ENCODE measurements around the gene F11R. TPM values are rescaled to one million over a fixed set of nuclear protein-coding genes. Genes with fewer than 3 reads are reported as not detected.
A peak's percentile ranks its signal among the peaks of the same experiment; 100 is the strongest.

F11R gene
- total and polyA plus RNA-seq, 2 of the 13 experiments (the other 11 are each of a cell fraction or from before 2014, with no cell fraction given), result 95.8 to 105 TPM

- TF ChIP-seq ZNF18 (CRISPR knock-in tag; IDR thresholded peaks at IDR 0.05; ENCODE audit: insufficient replicate concordance) (peak; percentile 80), ZNF362 (CRISPR knock-in tag; IDR thresholded peaks at IDR 0.05; ENCODE audit: borderline replicate concordance) (no peak; the same call in 1 of the 2 replicates), YEATS4 (CRISPR knock-in tag; IDR thresholded peaks at IDR 0.05; ENCODE audit: borderline replicate concordance) (peak; percentile 80), POGK (CRISPR knock-in tag; conservative IDR thresholded peaks at IDR 0.05) (peak; percentile 40; the same call in 1 of the 2 replicates), NAIF1 (CRISPR knock-in tag; IDR thresholded peaks at IDR 0.05; ENCODE audit: borderline replicate concordance) (0 out of 2 replicates have a peak, but pooled peaks have one; percentile 4), MYC (CRISPR knock-in tag; IDR thresholded peaks at IDR 0.05; ENCODE audit: borderline replicate concordance) (peak; percentile 33; the same call in 1 of the 2 replicates), MAF1 (CRISPR knock-in tag; IDR thresholded peaks at IDR 0.05; ENCODE audit: borderline replicate concordance) (peak; percentile 69; the same call in 1 of the 2 replicates), KMT2B (CRISPR knock-in tag; IDR thresholded peaks at IDR 0.05) (peak; percentile 35; the same call in 1 of the 2 replicates), RXRA (CRISPR knock-in tag; IDR thresholded peaks at IDR 0.05) (peak; percentile 12; the same call in 1 of the 2 replicates), ZNF563 (CRISPR knock-in tag; IDR thresholded peaks at IDR 0.05) (peak; percentile 56; the same call in 1 of the 2 replicates), ATF3 (CRISPR knock-in tag; IDR thresholded peaks at IDR 0.05) (0 out of 2 replicates have a peak, but pooled peaks have one; percentile 33), ZNF317 (CRISPR knock-in tag; IDR thresholded peaks at IDR 0.05) (peak; percentile 47), CREB1 (IDR thresholded peaks at IDR 0.05) (no peak), CREB1 (CRISPR knock-in tag; IDR thresholded peaks at IDR 0.05) (0 out of 2 replicates have a peak, but pooled peaks have one; percentile 37), CTCF (CRISPR knock-in tag; IDR thresholded peaks at IDR 0.05) (peak; percentile 48), HNF4G (IDR thresholded peaks at IDR 0.05; ENCODE audit: borderline replicate concordance, low read depth, low read length) (no peak), HNF4G (CRISPR knock-in tag; IDR thresholded peaks at IDR 0.05; ENCODE audit: borderline replicate concordance, low read depth) (0 out of 2 replicates have a peak, but pooled peaks have one; percentile 26), CBX1 (IDR thresholded peaks at IDR 0.05; ENCODE audit: low read depth) (no peak), ZBTB10 (CRISPR knock-in tag; IDR thresholded peaks at IDR 0.05; ENCODE audit: borderline replicate concordance) (peak; percentile 20; the same call in 1 of the 2 replicates)
Observed at GRCh38 chr1:161020509-161021164, at the start of gene F11R (continued).

All from HepG2 (cell line).